K562 (cell line): ENCODE results near the gene VPS33B. TPM values are rescaled to one million over a fixed set of nuclear protein-coding genes. Genes with fewer than 3 reads are reported as not detected.

ENCODE experiments used
- CEBPZ ChIP-seq: fragments of 150-350 bp; IDR thresholded peaks from 2 replicates; pipeline ENCODE4 v1.6.1; 2014; ENCODE audit warnings: low read depth, mild to moderate bottlenecking, low read length, borderline replicate concordance
- CHCHD3 ChIP-seq: fragments of 250-450 bp; sonication (Bioruptor Pico); IDR thresholded peaks from 2 replicates; pipeline ENCODE4 v2.1.2; 2022; ENCODE audit warnings: mild to moderate bottlenecking
- CREBBP ChIP-seq: IDR thresholded peaks from one replicate; pipeline ENCODE4 v1.6.1; 2012; ENCODE audit warnings: low read depth, mild to moderate bottlenecking, control low read depth, inconsistent platforms, low read length
- CREM ChIP-seq: IDR thresholded peaks from 2 replicates; pipeline ENCODE4 v1.6.1; 2014; ENCODE audit warnings: antibody characterized with exemption, low read depth
- E2F3 ChIP-seq: fragments of 250-450 bp; sonication (Bioruptor Pico); IDR thresholded peaks from 2 replicates; pipeline ENCODE4 v1.4.0; 2020; ENCODE audit warnings: mild to moderate bottlenecking
- FIP1L1 ChIP-seq: fragments of 200-400 bp; formaldehyde crosslinking; IDR thresholded peaks from 2 replicates; pipeline ENCODE4 v1.6.1; 2018; ENCODE audit warnings: mild to moderate bottlenecking, low read depth, low read length; ENCODE audit not compliant: poor library complexity, severe bottlenecking
- IFI16 ChIP-seq: fragments of 250-450 bp; sonication (Bioruptor Pico); IDR thresholded peaks from 2 replicates; pipeline ENCODE4 v2.1.2; 2022; ENCODE audit warnings: mild to moderate bottlenecking, inconsistent platforms
- POLR3A ChIP-seq: IDR thresholded peaks from 2 replicates; pipeline ENCODE4 v1.6.1; 2011; ENCODE audit warnings: borderline replicate concordance, mild to moderate bottlenecking, moderate library complexity; ENCODE audit not compliant: insufficient read length, insufficient read depth; ENCODE audit errors: extremely low read depth
- SMAD3 ChIP-seq: fragments of 450-650 bp; formaldehyde crosslinking; conservative IDR thresholded peaks from 2 replicates; pipeline ENCODE4 v1.4.0; 2020; ENCODE audit warnings: mild to moderate bottlenecking
- TAF7 ChIP-seq: fragments of 450-650 bp; IDR thresholded peaks from 2 replicates; pipeline ENCODE4 v1.6.1; 2016; ENCODE audit warnings: missing genetic modification characterization, missing compliant biosample characterization
- TFAP4 ChIP-seq: sonication (generic); formaldehyde crosslinking; IDR thresholded peaks from 2 replicates; pipeline ENCODE4 v1.8.0; 2022; ENCODE audit warnings: missing genetic modification reagents, mild to moderate bottlenecking, moderate library complexity, borderline replicate concordance
- THRAP3 ChIP-seq: fragments of 450-650 bp; IDR thresholded peaks from 2 replicates; pipeline ENCODE4 v1.6.1; 2016; ENCODE audit warnings: mild to moderate bottlenecking, inconsistent platforms, borderline replicate concordance
- TSC22D4 ChIP-seq: fragments of 450-650 bp; IDR thresholded peaks from 2 replicates; pipeline ENCODE4 v1.6.1; 2016; ENCODE audit warnings: missing genetic modification characterization, missing biosample characterization, control low read depth
- TSHZ1 ChIP-seq: fragments of 250-450 bp; sonication (Bioruptor Pico); IDR thresholded peaks from 2 replicates; pipeline ENCODE4 v1.4.0; 2020; ENCODE audit warnings: mild to moderate bottlenecking, moderate library complexity
- ZBTB26 ChIP-seq: fragments of 450-650 bp; formaldehyde crosslinking; IDR thresholded peaks from 2 replicates; pipeline ENCODE4 v1.4.0; 2022; ENCODE audit warnings: missing genetic modification characterization
- ZC3H11A ChIP-seq: IDR thresholded peaks from 2 replicates; pipeline ENCODE4 v1.6.1; 2012; ENCODE audit warnings: low read depth, low read length, improper control_type of control experiment
- ZNF436 ChIP-seq: fragments of 250-450, 450-650 bp; sonication (Bioruptor Pico); formaldehyde crosslinking; IDR thresholded peaks from 2 replicates; pipeline ENCODE4 v1.7.0; 2020; ENCODE audit warnings: mild to moderate bottlenecking
- ZNF561 ChIP-seq: fragments of 450-650 bp; formaldehyde crosslinking; conservative IDR thresholded peaks from 2 replicates; pipeline ENCODE4 v1.4.0; 2020; ENCODE audit warnings: mild to moderate bottlenecking, moderate library complexity
- ZNF695 ChIP-seq: fragments of 450-650 bp; formaldehyde crosslinking; IDR thresholded peaks from 2 replicates; pipeline ENCODE4 v1.4.0; 2020; ENCODE audit warnings: mild to moderate bottlenecking, moderate library complexity
- polyA plus RNA-seq, 8 experiments: library from polyadenylated mRNA; depleted of rRNA in 4 of 8; stranded (reverse) in 5 of 8; unstranded in 3 of 8; fragments of >200 nt; fragmentation: Nextera tagmentation in 2 of 8; fragmentation: Illumina TruSeq in 1 of 8; extraction: Ambion mirVana in 2 of 8; extraction: Trizol in 1 of 8; gene quantifications; 2 replicates each; pipeline versions ENCODE4 v1.2.1 to v1.2.3, GENCODE V29; 2011 to 2014; ENCODE audit warnings: inconsistent platforms in 1 of 8, missing spikeins in 1 of 8
- total RNA-seq, 7 experiments: library from RNA; depleted of rRNA in 6 of 7; stranded (reverse); fragments of >200 nt in 6 of 7; fragmentation: Illumina TruSeq in 2 of 7; extraction: Trizol in 2 of 7; gene quantifications; 2 replicates each; pipeline versions ENCODE4 v1.2.1 to v1.2.3, GENCODE V29; 2011 to 2021; ENCODE audit warnings: low replicate concordance in 1 of 7

The VPS33B gene
- total and polyA plus RNA-seq, 9 of the 15 experiments (the other 6 are each of a cell fraction or from before 2014, with no cell fraction given) = 9.4 to 25.5 (median 14.8) TPM

GRCh38 chr15:91022075-91022831, at the start of gene VPS33B (continued):
- TF ChIP-seq CHCHD3 (CRISPR knock-in tag) (no peak), TAF7 (tag) (peak; percentile 20; the same call in 1 of the 2 replicates), POLR3A (no peak), CREM (peak; percentile 82), TSC22D4 (tag) (no peak), ZBTB26 (CRISPR knock-in tag) (no peak), ZNF436 (no peak), CREBBP (no peak), ZNF695 (no peak), TFAP4 (peak; percentile 79; the same call in 1 of the 2 replicates), FIP1L1 (no peak), E2F3 (CRISPR knock-in tag) (no peak), IFI16 (no peak), ZNF561 (no peak), THRAP3 (no peak), SMAD3 (CRISPR knock-in tag) (no peak), CEBPZ (no peak), ZC3H11A (no peak), TSHZ1 (CRISPR knock-in tag) (no peak)
